NCI-H748 (cell line): ENCODE data around the gene ABLIM2.
"Not testable (repeated sequence)": the region's sequence is repeated elsewhere in the genome, so short reads cannot be mapped to it uniquely, and the experiment has no call there.

Experiments
- DNase-seq: peaks from one replicate; lab custom pipeline; 2025; ENCODE audit not compliant: unreplicated experiment; lab: John Stamatoyannopoulos, UW

The ABLIM2 gene

DNA sequence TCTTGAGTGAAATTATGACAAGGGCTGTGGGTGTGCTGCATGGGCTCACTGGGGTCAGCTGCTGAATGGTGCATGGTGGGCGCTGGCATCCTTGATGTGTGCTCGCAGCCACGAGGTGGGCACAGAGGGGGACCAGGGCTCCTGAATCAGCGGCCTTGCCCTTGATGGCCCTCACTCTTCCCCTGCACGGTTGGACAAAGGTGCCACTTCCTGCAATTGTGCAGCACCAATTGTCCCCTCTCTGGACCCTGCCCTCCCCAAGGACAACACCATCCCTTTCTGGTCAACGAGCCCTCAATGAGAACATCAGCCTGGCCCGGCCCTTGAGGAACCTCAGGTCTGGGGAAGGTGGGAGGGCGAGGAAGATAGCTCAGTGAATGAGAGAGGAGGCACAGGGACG, 16.1 kb downstream of the ABLIM2 start:
- no peak for DNase-seq

DNA sequence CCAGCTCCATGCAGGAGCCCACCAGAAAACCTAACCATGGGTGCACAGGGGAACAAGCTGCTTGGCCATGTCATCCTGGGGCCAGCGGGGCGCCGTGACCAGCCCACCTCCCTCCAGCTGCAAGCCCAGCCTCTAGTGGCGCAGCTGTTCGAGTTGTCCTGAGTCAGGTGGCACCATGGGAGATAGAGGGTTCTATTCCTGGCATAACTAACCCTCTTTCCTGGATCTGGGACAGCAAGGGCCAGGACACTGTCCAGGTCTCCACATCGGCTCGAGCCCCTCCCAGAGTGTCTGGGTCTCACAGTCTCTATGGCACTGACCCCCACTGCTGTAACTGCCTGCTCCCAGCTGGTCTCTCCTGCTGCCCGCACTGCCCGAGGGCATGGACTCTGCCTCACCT, 16.7 kb downstream of the ABLIM2 start:
- no peak for DNase-seq

DNA sequence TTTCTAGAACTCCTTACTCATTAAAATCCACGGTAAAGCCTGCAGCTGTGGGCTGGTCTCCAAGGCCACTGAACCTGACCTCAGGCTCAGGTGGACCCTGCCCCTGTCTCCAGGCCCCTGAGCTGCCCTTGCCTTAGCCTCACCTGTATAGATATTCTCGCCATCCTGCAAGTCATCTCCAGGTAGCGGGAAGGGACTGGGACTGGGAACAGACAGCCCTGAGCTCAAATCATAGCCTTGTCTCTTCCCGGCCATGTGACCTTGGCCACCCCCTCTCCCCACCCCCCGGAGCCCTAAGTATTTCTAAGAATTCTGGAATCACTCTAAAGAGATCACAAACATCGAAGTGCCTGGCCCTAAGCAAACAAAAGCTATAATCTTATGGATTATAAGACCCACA, 17.7 kb downstream of the ABLIM2 start:
- no peak for DNase-seq

DNA sequence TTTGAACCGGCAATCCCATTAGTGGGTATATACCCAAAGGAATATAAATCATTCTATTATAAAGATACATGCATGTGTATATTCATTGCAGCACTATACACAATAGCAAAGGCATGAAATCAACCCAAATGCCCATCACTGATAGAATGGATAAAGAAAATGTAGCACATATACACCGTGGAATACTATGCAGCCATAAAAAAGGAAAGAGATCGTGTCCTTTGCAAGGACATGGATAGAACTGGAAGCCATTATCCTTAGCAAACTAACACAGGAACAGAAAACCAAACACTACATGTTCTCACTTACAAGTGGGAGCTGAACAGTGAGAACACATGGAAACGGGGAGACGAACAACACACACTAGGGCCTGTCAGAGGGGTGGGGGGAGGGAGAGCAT, 18.9 kb downstream of the ABLIM2 start:
- not testable (repeated sequence) for DNase-seq

DNA sequence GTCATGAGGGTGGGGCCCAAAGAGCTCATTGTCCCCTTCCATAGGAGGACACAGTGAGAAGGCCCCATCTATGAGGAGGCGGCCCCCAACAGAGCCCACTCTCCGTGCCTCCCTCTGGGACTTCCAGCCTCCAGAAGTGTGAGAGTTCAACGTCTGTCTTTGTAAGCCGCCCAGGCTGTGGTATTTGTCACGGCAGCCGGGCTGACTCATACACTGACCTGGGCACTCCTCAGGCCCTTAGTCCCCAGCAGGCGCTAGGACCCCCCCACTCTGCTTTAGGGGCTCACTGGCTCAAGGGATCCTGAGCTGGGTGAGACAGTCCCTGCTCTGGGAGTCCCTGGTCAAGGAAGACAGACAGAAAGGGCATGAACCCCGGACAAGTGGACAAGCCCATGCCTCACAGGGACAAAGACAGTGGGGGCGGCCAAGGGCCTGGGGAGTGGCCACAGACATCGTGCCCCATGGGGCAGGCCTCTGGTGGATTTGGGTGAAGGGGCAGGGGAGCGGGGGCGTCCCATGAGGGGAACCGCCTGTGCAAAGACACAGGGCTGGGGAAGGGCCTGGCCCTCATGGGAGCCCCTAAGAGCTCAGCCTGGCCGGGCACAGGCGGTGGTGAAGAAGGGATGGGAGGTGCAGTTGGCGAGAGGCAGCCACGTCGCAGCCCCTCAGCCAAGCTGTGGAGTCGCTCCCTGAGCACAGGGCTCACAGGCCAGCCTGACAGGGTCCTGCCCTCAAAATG, 21.5 kb downstream of the ABLIM2 start:
- DNase-seq, result no peak

DNA sequence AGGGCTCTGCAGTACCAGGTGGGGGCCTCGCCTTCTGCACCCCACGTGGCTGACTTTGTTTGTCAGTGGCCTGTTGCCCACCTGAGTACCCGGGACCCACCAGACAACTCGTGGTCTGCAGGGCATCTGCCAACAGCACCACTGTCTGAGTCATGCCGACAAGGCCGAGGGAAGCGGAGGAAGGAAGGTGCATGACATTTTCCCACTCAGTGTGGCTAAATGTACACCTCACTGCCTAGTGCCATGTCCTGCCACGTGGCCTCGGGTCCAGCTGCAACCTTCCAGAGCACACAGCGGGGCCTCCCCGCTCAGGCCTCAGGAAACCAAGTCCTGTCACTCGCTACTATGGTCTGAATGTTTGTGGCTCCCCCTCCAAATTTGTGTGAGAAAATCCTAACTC, 22.1 kb downstream of the ABLIM2 start:
- DNase-seq, result no peak

DNA sequence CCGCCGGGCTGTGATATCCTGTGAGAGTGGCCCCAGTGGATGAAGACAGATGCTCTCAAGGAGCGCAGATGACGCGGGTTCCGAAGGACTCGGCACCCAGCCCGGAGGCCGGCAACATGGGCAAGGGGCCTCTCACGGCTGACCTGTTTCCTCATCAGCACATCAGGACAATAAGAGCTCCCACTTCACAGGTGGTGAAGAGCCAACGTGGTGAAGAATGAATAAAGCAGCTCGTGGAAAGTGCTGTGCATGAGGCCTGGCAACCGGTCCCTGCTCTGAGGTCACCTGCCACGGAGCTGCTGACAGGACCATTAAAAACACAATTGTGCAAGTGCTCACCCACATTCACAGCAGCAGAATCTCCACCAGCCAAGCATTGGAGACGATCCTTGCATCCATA, 22.9 kb downstream of the ABLIM2 start:
- DNase-seq, result no peak

DNA sequence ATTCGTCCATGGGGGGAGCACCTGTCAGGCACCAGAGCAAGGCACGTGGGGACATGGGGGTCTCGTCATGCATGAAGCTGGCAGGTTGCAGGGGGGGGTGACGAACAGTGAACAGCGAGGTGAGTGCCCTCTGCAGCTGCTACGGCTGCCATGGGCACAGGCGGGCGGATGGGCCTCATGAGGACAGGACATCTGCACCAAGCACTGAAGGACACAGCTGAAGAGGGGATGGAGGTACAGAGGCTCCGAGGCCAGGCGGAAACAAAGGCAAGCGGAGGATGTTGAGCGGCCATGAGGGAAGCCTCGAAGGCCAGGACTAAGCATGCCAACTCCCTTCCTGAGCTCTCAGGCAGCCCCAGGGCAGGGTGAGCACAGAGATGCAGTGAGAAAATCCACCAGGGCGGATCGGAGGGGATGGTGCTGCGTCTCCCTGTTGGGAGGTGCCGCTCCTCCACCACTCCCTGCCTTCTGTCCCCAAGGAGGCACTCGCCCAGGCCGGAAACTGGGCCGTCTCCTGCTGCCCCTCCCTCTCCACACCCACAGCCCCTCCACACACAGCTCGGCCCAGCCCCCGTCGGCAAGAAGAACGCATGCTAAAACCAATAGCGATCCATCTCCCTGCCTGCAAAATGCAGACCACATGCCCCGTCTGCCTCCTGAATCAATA, 24.6 kb downstream of the ABLIM2 start:
- no peak for DNase-seq

DNA sequence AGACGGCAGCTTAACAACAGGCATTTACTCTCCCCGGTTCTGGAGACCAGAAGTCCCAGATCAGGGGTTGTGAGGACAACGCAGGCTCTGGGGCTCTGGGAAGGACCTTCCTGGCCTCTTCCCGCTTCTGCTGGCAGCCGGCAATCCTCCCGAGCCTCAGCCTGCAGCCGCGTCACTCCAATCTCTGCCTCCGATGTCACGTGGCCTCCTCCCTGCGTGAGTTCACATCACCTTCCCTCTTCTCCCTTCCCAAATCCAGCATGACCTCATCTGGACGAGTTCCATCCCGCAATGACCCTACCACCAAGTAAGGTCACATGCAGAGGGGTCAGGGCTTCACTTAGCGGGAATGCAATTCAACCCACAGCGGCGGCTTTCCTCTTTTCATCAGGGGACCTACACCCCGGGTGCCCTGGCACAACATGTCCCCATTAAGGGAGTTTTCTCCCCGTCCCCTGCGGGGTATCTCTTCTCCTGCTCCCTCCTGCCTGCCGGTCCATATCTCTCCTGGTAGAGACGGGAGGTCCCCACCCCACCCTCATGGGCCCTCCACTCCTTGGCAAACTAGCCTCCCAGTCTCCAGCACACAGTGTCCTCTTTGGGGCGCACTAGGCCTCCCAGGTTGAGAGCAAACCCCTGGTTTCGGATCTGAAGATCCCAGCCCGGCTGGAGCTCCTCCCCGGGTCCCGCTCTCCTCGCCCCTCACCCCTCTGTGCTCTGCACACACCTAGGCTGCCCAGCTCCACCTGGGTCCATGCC, 25.5 kb downstream of the ABLIM2 start:
- no peak for DNase-seq

DNA sequence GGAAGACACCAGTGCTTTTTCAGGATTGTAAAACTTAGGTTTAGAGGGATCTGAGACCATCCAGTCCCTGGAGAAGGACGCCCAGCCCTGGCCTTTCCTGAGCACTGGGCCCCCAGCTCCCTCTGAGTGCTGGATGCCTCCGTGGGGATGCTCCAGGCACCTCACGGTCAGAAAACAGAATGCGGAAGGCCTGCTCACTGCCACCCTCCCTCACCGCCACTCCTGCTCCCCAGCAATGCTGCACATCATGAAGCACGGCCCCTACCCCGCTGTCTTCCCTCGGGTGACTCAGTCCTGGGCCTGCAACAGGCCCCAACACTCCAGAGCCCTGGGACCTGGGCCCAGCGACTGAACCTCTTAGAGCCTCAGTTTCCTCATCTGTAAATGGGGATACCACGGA, 26.2 kb downstream of the ABLIM2 start:
- no peak for DNase-seq

DNA sequence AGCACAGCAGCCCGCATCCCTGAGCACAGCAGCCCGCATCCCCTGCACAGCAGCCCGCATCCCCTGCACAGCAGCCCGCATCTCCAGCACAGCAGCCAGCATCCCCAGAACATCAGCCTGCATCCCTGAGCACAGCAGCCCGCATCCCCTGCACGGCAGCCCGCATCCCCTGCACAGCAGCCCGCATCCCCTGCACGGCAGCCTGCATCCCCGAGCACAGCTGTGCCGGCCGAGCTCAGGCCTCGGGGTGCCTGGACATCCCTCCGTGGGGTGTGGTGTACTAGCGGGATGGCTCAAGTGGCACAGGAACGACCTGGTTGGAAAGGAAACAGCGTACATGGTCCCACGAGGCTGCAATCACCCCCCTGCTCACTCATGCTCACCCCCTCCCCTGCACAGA, 26.8 kb downstream of the ABLIM2 start:
- DNase-seq, result no peak

DNA sequence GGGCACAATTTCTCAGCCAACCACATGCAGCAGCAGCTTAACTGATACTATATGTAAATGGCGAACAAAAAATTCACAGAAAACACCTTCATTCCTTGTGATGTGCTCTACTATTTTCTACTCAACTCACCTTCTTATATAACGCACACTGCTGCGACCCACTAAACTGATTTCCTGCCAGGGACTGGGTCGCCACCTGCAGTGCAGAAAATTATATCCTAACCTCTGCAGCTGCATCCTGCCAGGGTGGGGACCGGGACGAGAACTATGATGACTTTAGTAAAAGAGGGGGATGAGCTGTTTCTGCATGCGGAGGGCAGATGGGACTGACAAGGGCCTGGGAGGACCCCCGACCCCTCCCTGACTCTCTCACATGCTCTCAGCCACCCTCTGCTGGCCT, 27.4 kb downstream of the ABLIM2 start:
- peak; percentile 52 for DNase-seq

DNA sequence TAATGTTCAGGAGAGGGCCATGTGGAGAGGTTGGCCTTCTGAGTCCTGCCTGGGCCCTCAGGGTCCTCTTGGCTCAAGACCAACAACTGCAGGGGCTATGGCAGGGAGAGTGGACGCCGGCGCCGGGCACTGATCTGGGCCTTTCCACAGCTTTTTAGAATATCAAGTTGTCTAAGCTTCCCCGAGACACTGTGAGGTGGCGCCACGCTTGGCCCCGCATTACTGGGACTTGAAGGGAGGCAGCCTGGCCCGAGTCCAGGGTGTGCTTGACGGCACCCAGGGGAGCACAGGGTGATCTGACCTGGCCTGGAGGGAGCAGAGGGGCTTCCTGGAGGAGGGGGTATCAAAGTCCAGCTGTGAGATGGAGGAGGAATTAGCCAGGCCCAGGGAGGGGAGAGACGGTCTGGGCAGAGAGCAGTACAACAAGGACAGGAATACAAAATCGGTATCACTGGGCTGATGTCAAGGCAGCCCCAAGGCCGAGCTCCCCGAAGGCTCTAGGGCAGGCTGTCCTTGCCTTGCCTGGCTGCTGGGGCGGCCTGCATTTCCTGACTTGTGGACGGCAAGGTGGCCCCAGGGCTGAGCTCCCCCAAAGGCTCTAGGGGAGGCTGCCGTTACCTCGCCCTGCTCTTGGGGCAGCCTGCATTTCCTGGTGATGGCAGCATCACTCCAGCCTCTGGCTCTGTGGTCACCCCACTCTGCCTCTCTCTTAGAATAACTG, 28.1 kb downstream of the ABLIM2 start:
- DNase-seq, result no peak

DNA sequence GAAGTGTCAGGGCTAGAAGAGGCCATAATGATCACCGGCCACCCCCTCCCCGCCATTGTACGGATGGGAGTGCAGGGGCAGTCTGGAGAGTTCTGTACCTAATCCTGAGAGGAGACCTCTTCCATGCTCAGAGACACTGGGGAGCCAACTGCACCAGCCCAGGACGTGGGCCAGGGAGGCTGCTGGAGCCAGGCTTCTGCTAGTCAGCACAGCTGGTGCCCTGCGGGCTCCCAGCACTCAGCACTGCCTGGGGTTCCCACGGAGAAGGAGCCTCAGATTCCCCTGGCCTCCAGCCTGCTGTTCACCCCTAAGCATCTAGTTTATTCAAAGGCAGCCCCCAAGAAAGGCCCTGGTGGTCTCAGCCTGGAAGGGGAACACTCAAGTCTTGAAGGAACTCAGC, 28.8 kb downstream of the ABLIM2 start:
- DNase-seq, result no peak

DNA sequence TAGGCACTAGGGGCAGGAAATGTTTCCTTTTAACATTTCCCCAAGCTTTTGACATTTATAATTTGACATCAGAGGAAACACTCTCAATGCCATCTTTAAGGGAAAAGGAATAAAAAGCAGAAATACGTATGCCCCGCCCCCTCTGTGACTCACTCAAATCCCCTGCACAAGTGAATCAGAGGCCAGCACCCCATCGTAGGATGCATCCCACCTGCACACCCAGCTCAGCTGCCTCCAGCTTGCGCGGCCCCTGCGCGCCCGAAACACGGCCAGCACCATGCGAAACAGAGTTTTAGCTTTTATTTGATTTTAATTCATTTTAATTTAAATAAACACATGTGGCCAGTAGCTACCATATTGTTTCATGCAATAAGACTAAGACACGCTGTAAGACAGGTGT, 29.5 kb downstream of the ABLIM2 start:
- no peak for DNase-seq

DNA sequence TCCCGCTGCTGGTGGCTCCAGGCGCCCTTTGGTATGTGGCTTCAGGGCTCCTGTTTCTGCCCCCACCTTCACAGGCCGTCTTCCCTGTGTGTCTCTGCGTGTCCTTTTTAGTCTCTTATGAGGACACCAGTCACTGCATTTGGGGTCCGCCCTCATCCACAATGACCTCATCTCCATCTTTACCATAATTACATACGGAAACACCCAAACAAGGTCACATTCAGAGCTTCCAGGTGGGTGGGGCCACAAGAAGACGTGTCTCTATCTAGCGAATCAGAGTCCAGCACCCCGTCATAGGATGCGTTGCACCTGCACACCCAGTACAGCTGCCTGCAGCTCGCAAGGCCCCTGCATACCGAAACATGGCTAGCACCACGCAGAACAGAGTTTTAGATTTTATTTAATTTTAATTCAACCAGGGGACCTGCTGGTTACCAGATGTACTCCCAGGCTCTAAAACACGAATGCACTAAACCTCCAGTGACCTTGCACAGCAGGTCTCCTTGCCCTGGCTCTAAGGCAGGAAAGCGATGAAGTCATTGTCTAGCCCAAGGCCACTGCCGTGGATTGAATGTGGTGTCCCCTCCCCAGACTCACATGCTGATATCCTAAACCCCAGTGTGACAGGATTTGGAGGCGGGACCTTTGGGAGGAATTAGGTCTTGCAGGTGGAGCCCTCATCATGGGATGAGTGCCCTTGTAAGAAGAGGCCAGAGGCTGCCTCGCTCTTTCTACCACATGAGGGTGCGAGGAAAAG, 30.3 kb downstream of the ABLIM2 start:
- DNase-seq, result peak; percentile 17

DNA sequence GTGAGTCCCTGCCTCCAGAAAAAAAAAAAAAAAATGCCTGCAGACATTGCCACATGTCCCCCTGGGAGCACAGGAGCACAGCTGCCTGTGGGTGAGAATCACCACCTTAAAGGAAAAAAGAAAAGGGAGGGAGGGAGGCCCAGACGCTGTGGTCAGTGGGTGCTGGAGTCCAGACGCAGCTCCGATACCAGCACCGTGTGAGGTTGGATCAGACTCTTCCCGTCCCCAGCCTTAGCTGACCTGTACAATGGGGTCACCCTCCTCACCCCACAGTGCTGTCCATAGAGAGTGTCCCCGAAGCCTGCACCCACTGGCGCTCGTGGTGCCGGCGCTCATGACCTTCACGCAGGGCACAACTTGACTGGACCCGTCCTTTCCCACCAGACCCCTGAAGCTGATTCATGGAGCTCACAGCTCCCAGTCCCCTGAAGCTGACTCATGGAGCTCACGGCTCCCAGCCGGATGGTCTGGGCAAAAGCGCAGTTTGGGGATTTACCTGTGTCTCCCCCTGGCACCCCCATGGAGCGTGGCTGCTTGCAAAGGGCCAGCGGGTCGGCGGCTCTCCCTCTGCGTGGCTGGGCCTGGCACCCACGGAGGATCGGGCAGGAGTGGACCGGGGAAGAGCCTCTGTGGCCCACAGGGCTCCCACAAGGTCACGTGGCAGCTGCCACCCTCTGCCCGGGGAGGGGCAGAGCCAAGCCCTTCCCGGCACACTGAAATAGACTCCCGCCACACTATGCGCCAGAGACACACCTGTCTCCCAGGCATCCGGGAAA, 31.4 kb downstream of the ABLIM2 start:
- DNase-seq, result no peak

DNA sequence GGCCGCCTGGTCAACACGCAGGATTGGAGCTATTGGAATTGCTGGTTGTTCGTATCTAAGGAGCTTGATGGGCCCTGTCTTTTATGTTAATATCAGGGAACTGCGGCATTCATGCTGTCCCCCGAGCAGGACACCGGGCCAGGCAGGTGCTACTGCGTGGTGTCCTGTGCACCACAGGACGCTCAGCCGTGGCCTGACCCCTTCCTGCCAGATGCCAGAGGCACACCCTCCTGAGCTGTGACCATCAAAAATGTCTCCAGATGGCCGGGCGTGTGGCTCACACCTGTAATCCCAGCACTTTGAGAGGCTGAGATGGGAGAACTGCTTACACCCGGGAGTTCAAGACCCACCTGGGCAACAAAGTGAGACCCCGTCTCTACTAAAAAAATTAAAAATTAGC, 32.1 kb downstream of the ABLIM2 start:
- DNase-seq, result no peak

DNA sequence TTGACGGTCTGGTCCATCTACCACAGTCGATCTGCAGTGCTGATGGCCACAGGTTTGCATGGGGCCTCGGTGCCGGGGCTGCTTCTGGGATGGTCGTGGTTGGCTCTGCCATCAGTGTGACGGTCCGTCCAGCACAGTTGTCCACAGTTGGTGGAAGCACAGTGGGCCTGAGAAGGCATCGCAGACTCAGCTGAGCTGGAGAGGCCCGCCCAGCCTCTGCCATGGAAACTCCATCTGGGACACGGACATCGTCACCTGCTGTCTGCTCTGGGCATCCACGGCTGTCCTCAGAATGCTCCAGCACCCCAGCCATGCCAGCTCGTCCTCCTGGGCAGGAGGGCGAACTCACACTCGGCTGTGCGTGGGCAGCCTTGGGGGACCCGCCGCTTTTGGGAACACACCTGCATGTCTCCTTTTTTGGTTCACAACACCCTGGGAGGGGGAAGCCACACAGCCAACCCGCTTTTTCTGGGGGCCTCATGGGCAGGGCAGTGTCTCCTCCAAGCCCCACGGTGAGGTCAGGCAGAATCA, 33.0 kb downstream of the ABLIM2 start:
- DNase-seq, result no peak

DNA sequence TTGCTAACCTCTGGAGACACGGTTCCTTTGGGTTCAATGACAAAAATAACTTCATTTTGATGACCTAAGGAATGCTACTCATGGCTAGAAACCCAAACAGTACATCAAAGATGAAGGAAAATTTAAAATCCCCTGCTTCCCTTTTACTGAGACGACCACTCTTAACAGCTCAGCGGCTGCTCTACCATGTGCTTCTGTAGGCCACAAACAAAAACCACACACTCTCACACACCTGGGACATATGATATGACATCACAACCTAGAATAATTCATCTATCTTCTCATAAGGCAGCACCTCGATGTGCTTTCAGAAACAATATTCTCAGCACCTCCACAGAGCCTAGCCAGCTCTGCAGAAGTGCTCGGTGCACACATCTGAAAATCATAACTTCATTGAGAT, 34.7 kb downstream of the ABLIM2 start:
- no peak for DNase-seq
